Measurements from ENCODE around the gene ZSCAN5A.
"Not testable (repeated sequence)": the region's sequence is repeated elsewhere in the genome, so short reads cannot be mapped to it uniquely, and the experiment has no call there.

The ZSCAN5A gene

GRCh38 chr19:56223481-56223880 is 91.2 kb downstream of the ZSCAN5A start:
- TF ChIP-seq CTCF (IDR thresholded peaks at IDR 0.05; ENCODE audit: insufficient read depth, low read length, poor library complexity, severe bottlenecking), result no peak
- Histone ChIP-seq H3K36me3 (ENCODE audit: control insufficient read depth, insufficient read depth, low read length) (no peaks in the 10 kb centered on the region), H3K27me3 (replicated peaks; ENCODE audit: control insufficient read depth, insufficient read depth, low read length) (no peaks in the 10 kb centered on the region), H3K4me3 (replicated peaks; ENCODE audit: low read depth, low read length) (no peak overlapping the region)
- no peak for DNase-seq (ENCODE audit: extremely low read depth, insufficient read length)

- H3K36me3 ChIP-seq (ENCODE audit: control insufficient read depth, insufficient read depth, low read length), result no peaks in the 10 kb centered on the region
- no peak for TF ChIP-seq CTCF (IDR thresholded peaks at IDR 0.05; ENCODE audit: insufficient read depth, low read length, poor library complexity, severe bottlenecking)
- H3K27me3 ChIP-seq (replicated peaks; ENCODE audit: control insufficient read depth, insufficient read depth, low read length), result no peaks in the 10 kb centered on the region
- H3K4me3 ChIP-seq (replicated peaks; ENCODE audit: low read depth, low read length), result no peak overlapping the region
- DNase-seq (ENCODE audit: extremely low read depth, insufficient read length), result no peak
Measured at GRCh38 chr19:56222901-56223300, 91.7 kb downstream of the ZSCAN5A start.

- Histone ChIP-seq H3K4me3 (replicated peaks; ENCODE audit: low read depth, low read length) (no peak overlapping the region), H3K36me3 (ENCODE audit: control insufficient read depth, insufficient read depth, low read length) (no peaks in the 10 kb centered on the region)
Measured at GRCh38 chr19:56221851-56222250, 92.8 kb downstream of the ZSCAN5A start.

GRCh38 chr19:56221442-56221841 is 93.2 kb downstream of the ZSCAN5A start:
- not testable (repeated sequence) for H3K36me3 ChIP-seq (ENCODE audit: control insufficient read depth, insufficient read depth, low read length); DNase-seq (ENCODE audit: extremely low read depth, insufficient read length); H3K4me3 ChIP-seq (replicated peaks; ENCODE audit: low read depth, low read length); H3K27me3 ChIP-seq (replicated peaks; ENCODE audit: control insufficient read depth, insufficient read depth, low read length)

More at GRCh38 chr19:56221851-56222250, 92.8 kb downstream of the ZSCAN5A start:
- H3K27me3 ChIP-seq (replicated peaks; ENCODE audit: control insufficient read depth, insufficient read depth, low read length), result no peaks in the 10 kb centered on the region
- no peak for TF ChIP-seq CTCF (IDR thresholded peaks at IDR 0.05; ENCODE audit: insufficient read depth, low read length, poor library complexity, severe bottlenecking)
- DNase-seq (ENCODE audit: extremely low read depth, insufficient read length), result no peak

- Histone ChIP-seq H3K27me3 (replicated peaks; ENCODE audit: control insufficient read depth, insufficient read depth, low read length) (no peaks in the 10 kb centered on the region), H3K36me3 (ENCODE audit: control insufficient read depth, insufficient read depth, low read length) (no peaks in the 10 kb centered on the region), H3K4me3 (replicated peaks; ENCODE audit: low read depth, low read length) (no peak overlapping the region)
- no peak for DNase-seq (ENCODE audit: extremely low read depth, insufficient read length)
- no peak for TF ChIP-seq CTCF (IDR thresholded peaks at IDR 0.05; ENCODE audit: insufficient read depth, low read length, poor library complexity, severe bottlenecking)
Measured at GRCh38 chr19:56218961-56219360, 95.7 kb downstream of the ZSCAN5A start.

GRCh38 chr19:56217039-56217949 is 97.3 kb downstream of the ZSCAN5A start:
- DNase-seq (ENCODE audit: extremely low read depth, insufficient read length), result peak; percentile 9
- Histone ChIP-seq H3K27me3 (replicated peaks; ENCODE audit: control insufficient read depth, insufficient read depth, low read length) (no peaks in the 10 kb centered on the region), H3K4me3 (replicated peaks; ENCODE audit: low read depth, low read length) (no peak overlapping the region), H3K36me3 (ENCODE audit: control insufficient read depth, insufficient read depth, low read length) (no peaks in the 10 kb centered on the region)
- no peak for TF ChIP-seq CTCF (IDR thresholded peaks at IDR 0.05; ENCODE audit: insufficient read depth, low read length, poor library complexity, severe bottlenecking)
